H1 (cell line): ENCODE data around the gene OBSCN. TPM values are rescaled to one million over a fixed set of nuclear protein-coding genes. Genes with fewer than 3 reads are reported as not detected.

Experiments used
- TCF12 ChIP-seq: IDR thresholded peaks from 2 replicates; pipeline ENCODE4 v1.6.1; 2011; ENCODE audit warnings: low read depth, mild to moderate bottlenecking, low read length
- polyA plus RNA-seq, 7 experiments: library from polyadenylated mRNA; depleted of rRNA in 3 of 7; stranded (reverse) in 5 of 7; unstranded in 2 of 7; fragments of >200 nt in 5 of 7; fragments of 200-250 nt in 2 of 7; gene quantifications; 1 replicate in 5 of 7; 2 replicates in 1 of 7; 4 replicates in 1 of 7; pipeline versions ENCODE4 v1.2.1 to v1.2.3, GENCODE V29; 2011 to 2013; ENCODE audit warnings: missing spikeins in 2 of 7, mixed read lengths in 2 of 7
- total RNA-seq: library from RNA; stranded (reverse); fragmentation: NEBNext Ultra II Directional; extraction: Animal tissue kit (Norgen Biotek cat#: 25700); gene quantifications from 2 replicates; pipeline ENCODE4 v1.2.1, GENCODE V29; 2021

Gene OBSCN
- total and polyA plus RNA-seq, 2 of the 8 experiments (the other 6 are each of a cell fraction or from before 2014, with no cell fraction given): 7.5 to 28.4 TPM

DNA sequence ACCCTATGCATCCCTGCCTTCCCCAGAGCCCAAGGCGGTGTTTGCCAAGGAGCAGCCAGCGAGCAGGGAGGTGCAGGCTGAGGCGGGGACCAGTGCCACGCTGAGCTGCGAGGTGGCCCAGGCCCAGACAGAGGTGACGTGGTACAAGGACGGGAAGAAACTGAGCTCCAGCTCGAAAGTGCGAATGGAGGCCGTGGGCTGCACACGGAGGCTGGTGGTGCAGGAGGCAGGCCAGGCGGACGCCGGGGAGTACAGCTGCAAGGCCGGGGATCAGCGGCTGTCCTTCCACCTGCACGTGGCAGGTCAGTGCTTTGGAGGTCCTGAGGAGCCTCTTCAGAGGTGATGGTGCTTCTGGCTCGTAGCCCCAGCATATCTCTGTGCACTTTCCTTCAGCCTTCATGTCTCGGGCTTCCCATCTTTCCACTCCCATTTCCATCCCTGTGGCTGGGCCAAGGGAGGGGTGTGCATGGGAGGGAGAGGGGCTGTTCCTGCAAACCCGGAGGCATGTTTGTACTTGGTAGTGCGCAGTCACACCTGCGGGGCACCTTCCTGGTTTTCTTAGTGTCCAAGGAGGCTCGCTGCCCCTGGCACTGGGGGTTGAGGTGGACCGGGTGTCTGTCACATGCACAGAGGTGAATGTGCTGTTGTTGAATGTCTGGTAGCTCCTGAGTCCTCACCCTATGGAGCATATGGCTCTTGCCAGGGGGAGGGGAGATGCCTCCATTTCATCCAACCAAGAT, 56.4 kb downstream of the OBSCN start (continued):
- TF ChIP-seq TCF12: no peak
- TF ChIP-seq, all 59 proteins: peak for 0
